ENCODE measurements around the gene HYDIN.
"Not testable (repeated sequence)": the region's sequence is repeated elsewhere in the genome, so short reads cannot be mapped to it uniquely, and the experiment has no call there.

Gene HYDIN

GRCh38 chr16:71023851-71024439 is 206.6 kb downstream of the HYDIN start:
- H2BK5ac ChIP-seq (ENCODE audit: low read depth, low read length, poor library complexity); H3K27ac ChIP-seq (ENCODE audit: low read depth, low read length); H3K14ac ChIP-seq (ENCODE audit: low read length); H2AFZ ChIP-seq (ENCODE audit: insufficient read depth, low read length, poor library complexity); H3K4me1 ChIP-seq (ENCODE audit: control insufficient read depth in 1 of 2, insufficient read depth in 2 of 2, low read length in 2 of 2); H2BK120ac ChIP-seq (ENCODE audit: insufficient read depth, low read length, poor library complexity); H3K79me1 ChIP-seq (ENCODE audit: low read length); H3K4ac ChIP-seq (ENCODE audit: low read depth, low read length); H4K12ac ChIP-seq (ENCODE audit: low read depth, low read length); H3K9ac ChIP-seq (ENCODE audit: low read length); H3K79me2 ChIP-seq (ENCODE audit: control insufficient read depth, insufficient read depth, low read length, poor library complexity); DNase-seq; H3K36me3 ChIP-seq (ENCODE audit: control insufficient read depth in 1 of 2, insufficient read depth in 2 of 2, low read length in 2 of 2); H3K9me3 ChIP-seq (ENCODE audit: insufficient read depth, low read depth, low read length); H3K4me3 ChIP-seq (ENCODE audit: low read depth, low read length); H3K23ac ChIP-seq (ENCODE audit: low read length); H3K4me2 ChIP-seq (ENCODE audit: low read length); H4K8ac ChIP-seq (ENCODE audit: low read depth, low read length); H2BK12ac ChIP-seq (ENCODE audit: low read length); H4K91ac ChIP-seq (ENCODE audit: low read depth, low read length); H2AK5ac ChIP-seq (ENCODE audit: low read length); H3K27me3 ChIP-seq (ENCODE audit: insufficient read depth, low read length); H3K18ac ChIP-seq (ENCODE audit: low read length): not testable (repeated sequence)
- no CpG with 5 or more reads among the region's 3 CpGs for WGBS (ENCODE audit: extremely low coverage, insufficient coverage, insufficient read length)

- not testable (repeated sequence) for H3K79me1 ChIP-seq (ENCODE audit: low read length)
Observed at GRCh38 chr16:71021961-71022537, 208.5 kb downstream of the HYDIN start.

GRCh38 chr16:71019067-71019682 is 211.3 kb downstream of the HYDIN start:
- not testable (repeated sequence) for H3K18ac ChIP-seq (ENCODE audit: low read length); H3K14ac ChIP-seq (ENCODE audit: low read length); H4K12ac ChIP-seq (ENCODE audit: low read depth, low read length); H2AFZ ChIP-seq (ENCODE audit: insufficient read depth, low read length, poor library complexity); H3K27me3 ChIP-seq (ENCODE audit: insufficient read depth, low read length); H3K9ac ChIP-seq (ENCODE audit: low read length); H3K79me2 ChIP-seq (ENCODE audit: control insufficient read depth, insufficient read depth, low read length, poor library complexity); H2AK5ac ChIP-seq (ENCODE audit: low read length); H3K4me2 ChIP-seq (ENCODE audit: low read length); H3K27ac ChIP-seq (ENCODE audit: low read depth, low read length); H3K36me3 ChIP-seq (ENCODE audit: control insufficient read depth in 1 of 2, insufficient read depth in 2 of 2, low read length in 2 of 2); H3K4me1 ChIP-seq (ENCODE audit: control insufficient read depth in 1 of 2, insufficient read depth in 2 of 2, low read length in 2 of 2); H3K4me3 ChIP-seq (ENCODE audit: low read depth, low read length); H3K9me3 ChIP-seq (ENCODE audit: insufficient read depth, low read depth, low read length); H2BK12ac ChIP-seq (ENCODE audit: low read length); DNase-seq; H3K4ac ChIP-seq (ENCODE audit: low read depth, low read length); H3K23ac ChIP-seq (ENCODE audit: low read length); H2BK120ac ChIP-seq (ENCODE audit: insufficient read depth, low read length, poor library complexity); H2BK5ac ChIP-seq (ENCODE audit: low read depth, low read length, poor library complexity); H4K91ac ChIP-seq (ENCODE audit: low read depth, low read length); H3K79me1 ChIP-seq (ENCODE audit: low read length); H4K8ac ChIP-seq (ENCODE audit: low read depth, low read length)
- WGBS (ENCODE audit: extremely low coverage, insufficient coverage, insufficient read length), result no CpG with 5 or more reads among the region's 6 CpGs

More at GRCh38 chr16:71021961-71022537, 208.5 kb downstream of the HYDIN start:
- H2BK12ac ChIP-seq (ENCODE audit: low read length); H3K4me1 ChIP-seq (ENCODE audit: control insufficient read depth in 1 of 2, insufficient read depth in 2 of 2, low read length in 2 of 2); H2BK120ac ChIP-seq (ENCODE audit: insufficient read depth, low read length, poor library complexity); H3K36me3 ChIP-seq (ENCODE audit: control insufficient read depth in 1 of 2, insufficient read depth in 2 of 2, low read length in 2 of 2); H3K14ac ChIP-seq (ENCODE audit: low read length); H3K4me3 ChIP-seq (ENCODE audit: low read depth, low read length); H3K18ac ChIP-seq (ENCODE audit: low read length); H3K9me3 ChIP-seq (ENCODE audit: insufficient read depth, low read depth, low read length); H3K27me3 ChIP-seq (ENCODE audit: insufficient read depth, low read length); H3K4ac ChIP-seq (ENCODE audit: low read depth, low read length); H3K9ac ChIP-seq (ENCODE audit: low read length); H2AK5ac ChIP-seq (ENCODE audit: low read length); H3K4me2 ChIP-seq (ENCODE audit: low read length); H3K79me2 ChIP-seq (ENCODE audit: control insufficient read depth, insufficient read depth, low read length, poor library complexity); H4K91ac ChIP-seq (ENCODE audit: low read depth, low read length); H4K8ac ChIP-seq (ENCODE audit: low read depth, low read length); H2AFZ ChIP-seq (ENCODE audit: insufficient read depth, low read length, poor library complexity); H4K12ac ChIP-seq (ENCODE audit: low read depth, low read length); H3K23ac ChIP-seq (ENCODE audit: low read length); H3K27ac ChIP-seq (ENCODE audit: low read depth, low read length); DNase-seq; H2BK5ac ChIP-seq (ENCODE audit: low read depth, low read length, poor library complexity): not testable (repeated sequence)
- WGBS (ENCODE audit: extremely low coverage, insufficient coverage, insufficient read length), result no CpG with 5 or more reads among the region's 5 CpGs

GRCh38 chr16:71015419-71015818 is 215.1 kb downstream of the HYDIN start:
- not testable (repeated sequence) for H3K4me1 ChIP-seq (ENCODE audit: control insufficient read depth in 1 of 2, insufficient read depth in 2 of 2, low read length in 2 of 2); H4K91ac ChIP-seq (ENCODE audit: low read depth, low read length); H3K18ac ChIP-seq (ENCODE audit: low read length); H3K36me3 ChIP-seq (ENCODE audit: control insufficient read depth in 1 of 2, insufficient read depth in 2 of 2, low read length in 2 of 2); H4K8ac ChIP-seq (ENCODE audit: low read depth, low read length); H3K14ac ChIP-seq (ENCODE audit: low read length); H3K79me1 ChIP-seq (ENCODE audit: low read length); H3K79me2 ChIP-seq (ENCODE audit: control insufficient read depth, insufficient read depth, low read length, poor library complexity); H3K27me3 ChIP-seq (ENCODE audit: insufficient read depth, low read length); H2BK120ac ChIP-seq (ENCODE audit: insufficient read depth, low read length, poor library complexity); H3K9ac ChIP-seq (ENCODE audit: low read length); H2AK5ac ChIP-seq (ENCODE audit: low read length); H3K4me3 ChIP-seq (ENCODE audit: low read depth, low read length); H2BK5ac ChIP-seq (ENCODE audit: low read depth, low read length, poor library complexity); H3K23ac ChIP-seq (ENCODE audit: low read length); DNase-seq; H3K4ac ChIP-seq (ENCODE audit: low read depth, low read length); H4K12ac ChIP-seq (ENCODE audit: low read depth, low read length); H2BK12ac ChIP-seq (ENCODE audit: low read length); H3K4me2 ChIP-seq (ENCODE audit: low read length); H3K9me3 ChIP-seq (ENCODE audit: insufficient read depth, low read depth, low read length); H3K27ac ChIP-seq (ENCODE audit: low read depth, low read length); H2AFZ ChIP-seq (ENCODE audit: insufficient read depth, low read length, poor library complexity)
- no CpG with 5 or more reads among the region's 10 CpGs for WGBS (ENCODE audit: extremely low coverage, insufficient coverage, insufficient read length)
